HL-60/S4 (cell line): ENCODE results near the gene VANGL2.

Experiments
- in situ Hi-C: fragments of 300-500 bp; cut with MboI; formaldehyde crosslinking; loops from 2 replicates; pipeline ENCODE4 v1.14.3; 2022; ENCODE audit warnings: low sequenced_read_pairs

The VANGL2 gene

GRCh38 chr1:160400223-160400645, at the start of gene VANGL2:
TSS of gene VANGL2 (plus strand) at chr1:160400564. CDS start at chr1:160415838, 15,274 bp downstream.
- in situ Hi-C loops = no loop called here

- in situ Hi-C loops = no loop called here
Observed at GRCh38 chr1:160351629-160352028, 48.7 kb upstream of the VANGL2 start.

GRCh38 chr1:160352555-160352954, 47.8 kb upstream of the VANGL2 start:
- in situ Hi-C loops = no loop called here

- in situ Hi-C loops = no loop called here
Observed at GRCh38 chr1:160353223-160353622, 47.1 kb upstream of the VANGL2 start.

- in situ Hi-C loops = no loop called here
Observed at GRCh38 chr1:160354388-160354985, 45.9 kb upstream of the VANGL2 start.

GRCh38 chr1:160357286-160358002, 42.9 kb upstream of the VANGL2 start:
- in situ Hi-C loops = no loop called here

- in situ Hi-C loops = no loop called here
Observed at GRCh38 chr1:160358073-160358472, 42.3 kb upstream of the VANGL2 start.

- in situ Hi-C loops = no loop called here
Observed at GRCh38 chr1:160359559-160360226, 40.7 kb upstream of the VANGL2 start.

GRCh38 chr1:160360227-160360695, 40.1 kb upstream of the VANGL2 start:
- in situ Hi-C loops = no loop called here

- in situ Hi-C loops = no loop called here
Observed at GRCh38 chr1:160361199-160361598, 39.2 kb upstream of the VANGL2 start.

- in situ Hi-C loops = no loop called here
Observed at GRCh38 chr1:160361814-160362167, 38.6 kb upstream of the VANGL2 start.

GRCh38 chr1:160362168-160362957, 38.0 kb upstream of the VANGL2 start:
- in situ Hi-C loops = no loop called here

GRCh38 chr1:160363010-160363409, 37.4 kb upstream of the VANGL2 start:
- in situ Hi-C loops = no loop called here

- in situ Hi-C loops = no loop called here
Observed at GRCh38 chr1:160363951-160364735, 36.2 kb upstream of the VANGL2 start.

- in situ Hi-C loops = no loop called here
Observed at GRCh38 chr1:160365325-160365724, 35.0 kb upstream of the VANGL2 start.

GRCh38 chr1:160366731-160367515, 33.4 kb upstream of the VANGL2 start, which contains the start of gene NHLH1:
TSS of gene NHLH1 (plus strand) at chr1:160367071. CDS start at chr1:160370732, 3,661 bp downstream.
- in situ Hi-C loops = no loop called here

- in situ Hi-C loops = no loop called here
Observed at GRCh38 chr1:160367516-160367900, 32.9 kb upstream of the VANGL2 start.

GRCh38 chr1:160367934-160368923, 32.1 kb upstream of the VANGL2 start:
- in situ Hi-C loops = no loop called here
